ENCODE measurements around the gene MELTF.
A peak's percentile ranks its signal among the peaks of the same experiment; 100 is the strongest.

Gene MELTF

GRCh38 chr3:196974661-196975060, 55.0 kb downstream of the MELTF start:
- TF ChIP-seq CTCF (IDR thresholded peaks at IDR 0.05; ENCODE audit: low read depth, low read length, missing control alignments), result no peak
- no peak overlapping the region for H3K4me3 ChIP-seq (ENCODE audit: low read depth, low read length)
- DNase-seq (ENCODE audit: low read depth), result no peak

- H3K4me3 ChIP-seq (ENCODE audit: low read depth, low read length), result no peak overlapping the region
- DNase-seq (ENCODE audit: low read depth), result no peak
- no peak for TF ChIP-seq CTCF (IDR thresholded peaks at IDR 0.05; ENCODE audit: low read depth, low read length, missing control alignments)
Observed at GRCh38 chr3:196971094-196971698, 58.4 kb downstream of the MELTF start.

- TF ChIP-seq CTCF (IDR thresholded peaks at IDR 0.05; ENCODE audit: low read depth, low read length, missing control alignments), result no peak
- no peak overlapping the region for H3K4me3 ChIP-seq (ENCODE audit: low read depth, low read length)
Observed at GRCh38 chr3:196970547-196971093, 59.0 kb downstream of the MELTF start.

GRCh38 chr3:196969660-196970546, 59.7 kb downstream of the MELTF start:
- peak overlapping the region; percentile 61 for H3K4me3 ChIP-seq (ENCODE audit: low read depth, low read length)
- TF ChIP-seq CTCF (IDR thresholded peaks at IDR 0.05; ENCODE audit: low read depth, low read length, missing control alignments), result peak; percentile 77
- no peak for DNase-seq (ENCODE audit: low read depth)

More at GRCh38 chr3:196970547-196971093, 59.0 kb downstream of the MELTF start:
- DNase-seq (ENCODE audit: low read depth), result no peak

GRCh38 chr3:196969134-196969659, 60.4 kb downstream of the MELTF start:
- TF ChIP-seq CTCF (IDR thresholded peaks at IDR 0.05; ENCODE audit: low read depth, low read length, missing control alignments), result no peak
- peak overlapping the region; percentile 61 for H3K4me3 ChIP-seq (ENCODE audit: low read depth, low read length)
- DNase-seq (ENCODE audit: low read depth), result no peak

- H3K4me3 ChIP-seq (ENCODE audit: low read depth, low read length), result peak within 1 kb of the TSS; percentile 61
- TF ChIP-seq CTCF (IDR thresholded peaks at IDR 0.05; ENCODE audit: low read depth, low read length, missing control alignments), result no peak
- DNase-seq (ENCODE audit: low read depth), result no peak
Observed at GRCh38 chr3:196968233-196969133, 61.1 kb downstream of the MELTF start, which contains the start of gene PIGZ. Gene PIGZ (minus strand): TSS chr3:196968833. CDS start chr3:196952031, 16,802 bp downstream.

All from GM12864 (cell line).